ENCODE measurements around the gene ESRRA. TPM values are rescaled to one million over a fixed set of nuclear protein-coding genes. Genes with fewer than 3 reads are reported as not detected.

The ESRRA gene
- total and polyA plus RNA-seq, 2 of the 4 experiments (the other 2 are of a cell fraction): 10.2 to 15.0 TPM

GRCh38 chr11:64313491-64314145 is 8.3 kb downstream of the ESRRA start:
- Histone ChIP-seq H3K36me3 (ENCODE audit: control insufficient read depth, insufficient read depth, low read length) (peaks cover 12% of the 10 kb centered on the region; the same call in 1 of the 2 replicates), H3K9me3 (ENCODE audit: control insufficient read depth, insufficient read depth, low read length) (no peaks in the 10 kb centered on the region), H3K9ac (ENCODE audit: low read depth, low read length) (no peak overlapping the region), H3K4me3 (ENCODE audit: insufficient read depth, low read depth, low read length) (no peak overlapping the region), H2AK9ac (replicated peaks; ENCODE audit: low read depth, low read length, poor library complexity) (peak overlapping the region; percentile 65), H3K4me1 (ENCODE audit: control insufficient read depth, insufficient read depth, low read length) (no peaks in the 10 kb centered on the region), H3K4ac (ENCODE audit: low read depth, low read length) (no peak overlapping the region), H3K23ac (ENCODE audit: low read depth, low read length) (no peak overlapping the region), H3K79me1 (ENCODE audit: low read depth in 1 of 2, low read length in 2 of 2) (peaks cover 5 to 32% of the 10 kb centered on the region in 2 experiments), H2AFZ (replicated peaks; ENCODE audit: low read length, poor library complexity) (no peak overlapping the region), H3K56ac (ENCODE audit: extremely low read depth, insufficient read depth, low read length) (no peak overlapping the region), H3K4me2 (ENCODE audit: low read depth, low read length) (no peak overlapping the region), H4K91ac (ENCODE audit: insufficient read depth, low read depth, low read length) (no peak overlapping the region), H2BK120ac (ENCODE audit: low read depth, low read length) (no peak overlapping the region), H3K27me3 (ENCODE audit: control insufficient read depth, insufficient read depth, low read length) (no peaks in the 10 kb centered on the region), H4K20me1 (ENCODE audit: insufficient read depth, low read length) (no peaks in the 10 kb centered on the region), H2BK20ac (ENCODE audit: low read depth, low read length) (no peak overlapping the region), H2BK5ac (ENCODE audit: low read depth, low read length, poor library complexity, severe bottlenecking) (no peak overlapping the region), H4K5ac (ENCODE audit: low read depth, low read length) (no peak overlapping the region), H2AK5ac (ENCODE audit: low read depth, low read length) (no peak overlapping the region), H3K18ac (ENCODE audit: low read depth, low read length) (no peak overlapping the region), H3K14ac (replicated peaks; ENCODE audit: low read depth, low read length) (no peak overlapping the region), H3K27ac (ENCODE audit: insufficient read depth, low read length) (no peak overlapping the region), H2BK15ac (ENCODE audit: low read depth, low read length) (no peak overlapping the region), H3K9me1 (ENCODE audit: insufficient read depth, low read length) (no peaks in the 10 kb centered on the region), H4K8ac (ENCODE audit: low read depth in 2 of 2, low read length in 2 of 2) (no peak overlapping the region)
- dilution Hi-C loops (cut with HindIII; ENCODE audit: low sequenced_read_pairs, unreplicated experiment) (no loop called here), in situ Hi-C loops (cut with MboI; ENCODE audit: low sequenced_read_pairs) (no loop called here), intact Hi-C loops (cut with micrococcal nuclease) (no loop called here)
- DNase-seq (no peak), ATAC-seq (ENCODE audit: low read depth) (no peak)
- CTCF ChIA-PET: no interaction called here
- TF ChIP-seq NFE2L2 (IDR thresholded peaks at IDR 0.05; ENCODE audit: low read depth, low read length) (no peak), BHLHE40 (IDR thresholded peaks at IDR 0.05; ENCODE audit: low read depth, low read length) (no peak), RCOR1 (IDR thresholded peaks at IDR 0.05; ENCODE audit: insufficient replicate concordance, low read length) (no peak), FOS (IDR thresholded peaks at IDR 0.05; ENCODE audit: low read depth, low read length) (no peak), CEBPB (IDR thresholded peaks at IDR 0.05; ENCODE audit: low read depth, low read length) (no peak), CTCF (conservative IDR thresholded peaks at IDR 0.05; ENCODE audit: low read depth, low read length) (no peak), MAFK (IDR thresholded peaks at IDR 0.05; ENCODE audit: low read depth, low read length) (no peak), CHD1 (IDR thresholded peaks at IDR 0.05; ENCODE audit: low read depth, low read length) (no peak), RAD21 (IDR thresholded peaks at IDR 0.05; ENCODE audit: low read length) (no peak), MAZ (IDR thresholded peaks at IDR 0.05; ENCODE audit: borderline replicate concordance, low read depth, low read length) (no peak), RFX5 (IDR thresholded peaks at IDR 0.05; ENCODE audit: low read depth, low read length) (no peak), MXI1 (IDR thresholded peaks at IDR 0.05; ENCODE audit: borderline replicate concordance, low read depth, low read length) (no peak)
- TF ChIP-seq, protein P1, sequence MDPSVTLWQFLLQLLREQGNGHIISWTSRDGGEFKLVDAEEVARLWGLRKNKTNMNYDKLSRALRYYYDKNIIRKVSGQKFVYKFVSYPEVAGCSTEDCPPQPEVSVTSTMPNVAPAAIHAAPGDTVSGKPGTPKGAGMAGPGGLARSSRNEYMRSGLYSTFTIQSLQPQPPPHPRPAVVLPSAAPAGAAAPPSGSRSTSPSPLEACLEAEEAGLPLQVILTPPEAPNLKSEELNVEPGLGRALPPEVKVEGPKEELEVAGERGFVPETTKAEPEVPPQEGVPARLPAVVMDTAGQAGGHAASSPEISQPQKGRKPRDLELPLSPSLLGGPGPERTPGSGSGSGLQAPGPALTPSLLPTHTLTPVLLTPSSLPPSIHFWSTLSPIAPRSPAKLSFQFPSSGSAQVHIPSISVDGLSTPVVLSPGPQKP (IDR thresholded peaks at IDR 0.05; ENCODE audit: borderline replicate concordance, low read depth, low read length): no peak
- TF ChIP-seq, protein P2, sequence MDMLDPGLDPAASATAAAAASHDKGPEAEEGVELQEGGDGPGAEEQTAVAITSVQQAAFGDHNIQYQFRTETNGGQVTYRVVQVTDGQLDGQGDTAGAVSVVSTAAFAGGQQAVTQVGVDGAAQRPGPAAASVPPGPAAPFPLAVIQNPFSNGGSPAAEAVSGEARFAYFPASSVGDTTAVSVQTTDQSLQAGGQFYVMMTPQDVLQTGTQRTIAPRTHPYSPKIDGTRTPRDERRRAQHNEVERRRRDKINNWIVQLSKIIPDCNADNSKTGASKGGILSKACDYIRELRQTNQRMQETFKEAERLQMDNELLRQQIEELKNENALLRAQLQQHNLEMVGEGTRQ (IDR thresholded peaks at IDR 0.05; ENCODE audit: low read depth, low read length): no peak
- POLR2A ChIA-PET (ENCODE audit: unreplicated experiment): no interaction called here
- no TSS peak for BruUV-seq (replicated peaks)
- 63% methylated on average over 3 of the region's 18 CpGs; no CpG with 5 or more reads in 1 of the 2 experiments for WGBS, 2 experiments (ENCODE audit: extremely low coverage in 2 of 2, insufficient read length in 1 of 2)

Measured in IMR-90 (cell line).